ENCODE data around the gene SHROOM1. TPM values are rescaled to one million over a fixed set of nuclear protein-coding genes. Genes with fewer than 3 reads are reported as not detected.

Gene SHROOM1
- total and polyA plus RNA-seq, 9 of the 15 experiments (the other 6 are each of a cell fraction or from before 2014, with no cell fraction given): 0.44 to 26.5 (median 11.9) TPM

- TF ChIP-seq THRA (IDR thresholded peaks at IDR 0.05) (no peak), PHTF2 (CRISPR knock-in tag; IDR thresholded peaks at IDR 0.05) (no peak), ZNF324 (CRISPR knock-in tag; IDR thresholded peaks at IDR 0.05) (no peak), ZNF780A (CRISPR knock-in tag; IDR thresholded peaks at IDR 0.05) (no peak), CLOCK (CRISPR knock-in tag; IDR thresholded peaks at IDR 0.05; ENCODE audit: borderline replicate concordance) (no peak), ZNF212 (CRISPR knock-in tag; IDR thresholded peaks at IDR 0.05) (no peak), ZNF695 (CRISPR knock-in tag; IDR thresholded peaks at IDR 0.05) (no peak), HDGF (IDR thresholded peaks at IDR 0.05) (no peak), NONO (IDR thresholded peaks at IDR 0.05; ENCODE audit: low read depth in 2 of 2, low read length in 1 of 2) (peak in 1 of 2 experiments; percentile 97; a peak in 2 of 4 replicates), HMGN3 (IDR thresholded peaks at IDR 0.05; ENCODE audit: borderline replicate concordance, extremely low read depth, insufficient read length, low read depth, low read length) (no peak), ZFP36 (IDR thresholded peaks at IDR 0.05; ENCODE audit: low read depth, low read length, partially characterized antibody) (no peak), ZNF175 (CRISPR knock-in tag; IDR thresholded peaks at IDR 0.05; ENCODE audit: low read depth) (peak; percentile 57; the same call in 1 of the 2 replicates), ETS2 (tag; IDR thresholded peaks at IDR 0.05; ENCODE audit: borderline replicate concordance, poor library complexity, severe bottlenecking) (no peak), SREBF1 (IDR thresholded peaks at IDR 0.05; ENCODE audit: borderline replicate concordance, low read depth, low read length) (peak; percentile 94), TAF1 (IDR thresholded peaks at IDR 0.05; ENCODE audit: control insufficient read depth, extremely low read depth, insufficient read depth, low read length, severe bottlenecking) (peak; percentile 91), PRDM10 (IDR thresholded peaks at IDR 0.05; ENCODE audit: partially characterized antibody) (peak; percentile 99), ZEB2 (IDR thresholded peaks at IDR 0.05) (no peak), MITF (IDR thresholded peaks at IDR 0.05) (no peak)
These were observed 36.0 kb upstream of the SHROOM1 start, which contains the start of the genes GDF9 and UQCRQ (continued) for GRCh38 chr5:132866342-132867045.

Measured in K562 (cell line).